Right lobe of liver (tissue), 6 donors: Measurements from ENCODE around the gene IQCH. TPM values are rescaled to one million over a fixed set of nuclear protein-coding genes. Genes with fewer than 3 reads are reported as not detected.

Experiments used
- ATAC-seq, 4 donors: fragments of 200-7000 bp; cut with Tn5 transposase; one replicate each; pipeline ENCODE4 v1.9.1; 2020; ENCODE audit warnings: mild to moderate bottlenecking in 4 of 4, moderate library complexity in 4 of 4
- DNase-seq, 3 donors: peaks; one replicate each; pipeline ENCODE4 v3.0.0-alpha.2; 2020
- H3K27ac ChIP-seq, 3 donors: fragments of 200-600 bp; one replicate each; pipeline ENCODE4 v1.8.0; 2022
- H3K27me3 ChIP-seq, 2 donors: fragments of 200-600 bp; one replicate each; pipeline ENCODE4 v1.8.0; 2022
- H3K36me3 ChIP-seq, 4 donors: fragments of 200-600 bp; sonication (generic) in 1 of 4; one replicate each; pipeline versions ENCODE4 v1.5.1 to v1.8.0; 2017 to 2022; ENCODE audit warnings: control low read depth in 1 of 4
- H3K4me1 ChIP-seq, 4 donors: fragments of 200-600 bp; sonication (generic) in 1 of 4; one replicate each; pipeline versions ENCODE4 v1.5.1 to v1.8.0; 2017 to 2022; ENCODE audit warnings: control low read depth in 1 of 4
- H3K4me3 ChIP-seq, 3 donors: fragments of 200-600 bp; one replicate each; pipeline ENCODE4 v1.8.0; 2022
- H3K9me3 ChIP-seq, 4 donors: fragments of 200-600 bp; sonication (generic) in 1 of 4; one replicate each; pipeline versions ENCODE4 v1.5.1 to v1.8.0; 2017 to 2022; ENCODE audit warnings: control low read depth in 1 of 4
- POLR2A ChIP-seq: fragments of 450-650 bp; IDR thresholded peaks from one replicate; pipeline ENCODE4 v1.6.1; 2017; ENCODE audit warnings: antibody characterized with exemption, mild to moderate bottlenecking
- WGBS: methylation state at CpG from one replicate; pipeline ENCODE4 v1.1.6; 2018; ENCODE audit warnings: low coverage, low lambda C conversion rate; ENCODE audit not compliant: insufficient coverage; ENCODE audit errors: missing lambda C conversion rate; 5-methylcytosine and 5-hydroxymethylcytosine counted together
- intact Hi-C, 2 donors: fragments of 100-400 bp; cut with DNase I; formaldehyde crosslinking; loops; one replicate each; pipeline versions ENCODE4 v1.11.2 to v1.14.1; 2022
- total RNA-seq, 6 experiments: library from RNA; depleted of rRNA in 2 of 6; stranded (reverse); fragments of >200 nt in 2 of 6; fragmentation: NEBNext Ultra II Directional in 3 of 6; extraction: Animal tissue kit (Norgen Biotek cat#: 25700) in 3 of 6; gene quantifications; one replicate each; pipeline versions ENCODE4 v1.1.0 to v1.2.4, GENCODE V29; 2016 to 2023
- TF ChIP-seq, protein P1 (sequence below), 4 donors: fragments of 200-600 bp in 3 of 4; fragments of 450-650 bp in 1 of 4; IDR thresholded peaks; one replicate each; pipeline versions ENCODE4 v1.5.1 to v1.8.0; 2016 to 2022; ENCODE audit warnings: antibody characterized with exemption in 4 of 4, mild to moderate bottlenecking in 2 of 4
- donor health status: DM: no; HTN: yes; CAD: no.
- donor health status: DM: no; HTN: no; CAD: no.
- donor health status: DM: no; HTN: no; CAD: no.
- donor health status: DM: no; HTN: yes; CAD: no.
- donor health status: DM: no; HTN: yes; CAD: no.

The IQCH gene
- total RNA-seq, 6 experiments from 2014 or later = 0.91 to 2.3 (median 1.4) TPM

DNA sequence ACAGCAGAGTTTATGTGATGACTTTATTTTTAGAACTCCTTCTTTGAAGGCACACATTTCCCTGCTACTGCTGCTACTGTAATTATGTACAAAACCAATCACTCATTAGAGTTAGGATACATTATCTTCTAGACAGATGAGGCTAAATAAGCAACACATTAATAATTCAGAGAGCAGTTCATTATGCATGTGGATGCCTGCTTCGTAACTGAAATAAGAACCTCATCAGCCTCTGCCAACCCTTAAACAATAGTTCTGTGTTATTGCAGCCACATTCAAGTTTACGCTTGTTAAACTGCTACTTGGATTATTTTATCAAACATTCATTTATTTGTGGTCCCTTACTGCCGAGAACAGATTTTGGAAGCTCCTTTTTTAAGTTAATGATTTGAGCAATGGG, 213.8 kb downstream of the IQCH start:
- Histone ChIP-seq H3K27me3 (no peaks in the 10 kb centered on the region), H3K36me3 (no peaks in the 10 kb centered on the region), H3K27ac (no peak overlapping the region), H3K4me1 (no peaks in the 10 kb centered on the region), H3K4me3 (no peak overlapping the region), H3K9me3 (no peaks in the 10 kb centered on the region)
- DNase-seq (no peak), ATAC-seq (no peak)
- 97% methylated on average over 3 of the region's 3 CpGs for WGBS
- intact Hi-C loops = loop anchor here in 1 of 2 donors (10.0 kb wide), 1 partner anchor 366 kb away; no protein-coding TSS in a partner anchor
- TF ChIP-seq, protein P1, sequence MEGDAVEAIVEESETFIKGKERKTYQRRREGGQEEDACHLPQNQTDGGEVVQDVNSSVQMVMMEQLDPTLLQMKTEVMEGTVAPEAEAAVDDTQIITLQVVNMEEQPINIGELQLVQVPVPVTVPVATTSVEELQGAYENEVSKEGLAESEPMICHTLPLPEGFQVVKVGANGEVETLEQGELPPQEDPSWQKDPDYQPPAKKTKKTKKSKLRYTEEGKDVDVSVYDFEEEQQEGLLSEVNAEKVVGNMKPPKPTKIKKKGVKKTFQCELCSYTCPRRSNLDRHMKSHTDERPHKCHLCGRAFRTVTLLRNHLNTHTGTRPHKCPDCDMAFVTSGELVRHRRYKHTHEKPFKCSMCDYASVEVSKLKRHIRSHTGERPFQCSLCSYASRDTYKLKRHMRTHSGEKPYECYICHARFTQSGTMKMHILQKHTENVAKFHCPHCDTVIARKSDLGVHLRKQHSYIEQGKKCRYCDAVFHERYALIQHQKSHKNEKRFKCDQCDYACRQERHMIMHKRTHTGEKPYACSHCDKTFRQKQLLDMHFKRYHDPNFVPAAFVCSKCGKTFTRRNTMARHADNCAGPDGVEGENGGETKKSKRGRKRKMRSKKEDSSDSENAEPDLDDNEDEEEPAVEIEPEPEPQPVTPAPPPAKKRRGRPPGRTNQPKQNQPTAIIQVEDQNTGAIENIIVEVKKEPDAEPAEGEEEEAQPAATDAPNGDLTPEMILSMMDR (IDR thresholded peaks at IDR 0.05) = no peak
- TF ChIP-seq POLR2A = no peak

DNA sequence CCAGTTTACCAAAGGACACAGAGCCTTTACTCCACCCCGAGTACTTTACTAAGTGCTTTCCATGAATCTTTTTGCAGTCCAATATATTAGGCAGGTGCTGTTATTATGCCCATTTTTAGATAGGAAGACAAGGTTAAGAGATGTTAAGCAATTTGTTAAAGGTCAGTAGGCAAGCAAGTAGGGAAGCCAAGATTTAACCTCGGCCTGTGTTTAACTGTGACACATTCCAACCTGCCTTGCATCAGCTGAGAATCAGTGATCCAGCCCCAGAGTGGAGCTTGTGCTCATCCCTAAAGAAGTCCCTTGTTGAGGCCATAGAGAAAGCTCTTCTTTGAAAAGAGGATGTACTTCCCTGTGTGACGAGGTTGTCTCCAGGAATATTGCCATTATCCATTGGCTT, 215.1 kb downstream of the IQCH start:
- Histone ChIP-seq H3K27me3 (no peaks in the 10 kb centered on the region), H3K27ac (no peak overlapping the region), H3K4me1 (no peaks in the 10 kb centered on the region), H3K4me3 (no peak overlapping the region), H3K36me3 (no peaks in the 10 kb centered on the region), H3K9me3 (no peaks in the 10 kb centered on the region)
- DNase-seq = no peak
- ATAC-seq = peak in 3 of 4 donors; percentile 27 to 71 (median 71)
- intact Hi-C loops = loop anchor here in 1 of 2 donors (10.0 kb wide), 1 partner anchor 365 kb away; no protein-coding TSS in a partner anchor
- TF ChIP-seq, protein P1 (IDR thresholded peaks at IDR 0.05) = no peak
- 50% methylated on average over 2 of the region's 3 CpGs for WGBS

DNA sequence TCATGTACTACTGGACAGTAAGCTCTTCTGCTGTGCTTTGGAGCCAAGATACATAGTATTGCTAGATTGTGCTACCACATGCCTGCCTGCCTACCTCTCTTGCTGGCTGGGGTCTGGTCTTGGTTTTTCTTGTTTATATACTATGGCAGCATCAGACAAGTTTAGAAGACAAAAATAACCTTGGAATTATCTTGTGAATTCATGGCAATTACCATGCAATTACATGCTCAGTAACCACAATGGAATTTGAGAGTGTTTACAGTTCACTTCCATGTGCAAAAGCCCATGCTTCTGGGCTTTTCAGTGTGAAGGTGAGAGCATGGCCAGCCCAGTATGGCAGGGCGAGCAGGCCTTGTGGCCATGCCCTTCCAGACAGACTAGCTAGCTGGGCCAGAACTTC, 218.4 kb downstream of the IQCH start:
- intact Hi-C loops = no loop called here
- DNase-seq (no peak), ATAC-seq (no peak)

DNA sequence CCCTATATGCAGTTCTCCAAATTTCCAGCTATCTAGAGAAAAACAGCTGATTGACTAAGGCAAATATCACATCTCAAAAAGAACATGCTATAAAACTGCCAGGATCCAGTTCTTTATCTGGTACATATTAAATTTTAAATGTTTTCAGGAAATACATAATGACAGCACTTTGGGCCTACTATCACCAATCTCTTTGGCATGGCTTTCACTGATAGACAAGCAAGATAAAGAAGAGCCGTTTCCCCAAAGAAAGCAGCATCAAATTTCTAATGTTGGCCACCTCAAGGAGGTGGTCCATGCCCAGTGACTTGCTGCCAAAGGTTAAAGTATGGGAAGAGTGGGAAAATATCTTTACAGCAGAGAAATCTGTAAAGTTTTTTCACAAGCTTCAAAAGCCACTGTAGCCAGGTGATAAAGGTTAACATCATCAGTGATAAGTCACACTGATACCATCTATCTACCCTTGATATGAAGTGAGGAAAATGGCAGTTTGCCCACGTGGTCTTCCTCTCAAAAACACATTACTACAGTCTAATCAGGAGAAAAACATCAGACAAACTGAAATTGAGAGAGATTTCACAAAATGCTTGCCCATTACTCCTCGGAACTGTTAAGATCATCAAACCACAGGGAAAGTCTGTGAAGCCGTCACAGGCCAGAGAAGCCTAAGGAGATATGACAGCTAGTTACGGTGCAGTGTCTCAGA, 220.0 kb downstream of the IQCH start:
- no peaks in the 10 kb centered on the region for H3K27me3 ChIP-seq
- no peaks in the 10 kb centered on the region for H3K36me3 ChIP-seq
- H3K4me3 ChIP-seq = no peak overlapping the region
- WGBS = 76% methylated on average over 5 of the region's 5 CpGs
- no peaks in the 10 kb centered on the region for H3K9me3 ChIP-seq
- H3K4me1 ChIP-seq = no peaks in the 10 kb centered on the region
- DNase-seq (no peak), ATAC-seq (no peak)
- no peak for TF ChIP-seq POLR2A
- TF ChIP-seq, protein P1 (IDR thresholded peaks at IDR 0.05) = no peak
- no peak overlapping the region for H3K27ac ChIP-seq
- intact Hi-C loops = no loop called here

More for the DNA sequence above, 218.4 kb downstream of the IQCH start:
- H3K27me3 ChIP-seq = no peaks in the 10 kb centered on the region
- no peaks in the 10 kb centered on the region for H3K36me3 ChIP-seq
- no peak overlapping the region for H3K4me3 ChIP-seq
- no peak overlapping the region for H3K27ac ChIP-seq
- H3K4me1 ChIP-seq = no peaks in the 10 kb centered on the region
- TF ChIP-seq, protein P1 (IDR thresholded peaks at IDR 0.05) = no peak
- TF ChIP-seq POLR2A = no peak
- 50% methylated on average over 1 of the region's 1 CpG for WGBS
- no peaks in the 10 kb centered on the region for H3K9me3 ChIP-seq
